ENCODE results near the gene SMTNL2. TPM values are rescaled to one million over a fixed set of nuclear protein-coding genes. Genes with fewer than 3 reads are reported as not detected.
A peak's percentile ranks its signal among the peaks of the same experiment; 100 is the strongest.
"Not testable (repeated sequence)": the region's sequence is repeated elsewhere in the genome, so short reads cannot be mapped to it uniquely, and the experiment has no call there.

The SMTNL2 gene
- total RNA-seq, 1 experiment from 2014 or later: 2.7 TPM

- TF ChIP-seq PRDM15 (CRISPR knock-in tag; IDR thresholded peaks at IDR 0.05): no peak
- TF ChIP-seq JUN (CRISPR knock-in tag; IDR thresholded peaks at IDR 0.05): no peak
- no peak for TF ChIP-seq GRHL2 (CRISPR knock-in tag; IDR thresholded peaks at IDR 0.05; ENCODE audit: insufficient replicate concordance, severe bottlenecking)
- TF ChIP-seq ZSCAN18 (CRISPR knock-in tag; IDR thresholded peaks at IDR 0.05): no peak
- TF ChIP-seq SMAD3 (CRISPR knock-in tag; IDR thresholded peaks at IDR 0.05; ENCODE audit: borderline replicate concordance): no peak
- no peak for TF ChIP-seq SP1 (CRISPR knock-in tag; conservative IDR thresholded peaks at IDR 0.05)
- TF ChIP-seq ESRRA (CRISPR knock-in tag; IDR thresholded peaks at IDR 0.05; ENCODE audit: borderline replicate concordance): no peak
Measured at GRCh38 chr17:4594406-4594805, 10.1 kb downstream of the SMTNL2 start (continued).

GRCh38 chr17:4594931-4595684 lies 10.8 kb downstream of the SMTNL2 start:
- H3K27ac Mint-ChIP-seq: no peak overlapping the region
- no peaks in the 10 kb centered on the region for H3K36me3 Mint-ChIP-seq
- H3K27me3 Mint-ChIP-seq (ENCODE audit: low read depth): no peaks in the 10 kb centered on the region
- CTCF ChIA-PET: interaction anchor here (0.5 to 2.4 kb wide), 26 partner anchors 8 to 1459 kb away, joined by 3 to 23 read pairs (median 4); partner anchors contain the start of genes ARRB2, GGT6, SMTNL2 and SPNS2
- no peaks in the 10 kb centered on the region for H3K9me3 Mint-ChIP-seq
- H3K4me1 Mint-ChIP-seq: peaks cover 25% of the 10 kb centered on the region
- ATAC-seq (peak; percentile 75), DNase-seq (ENCODE audit: low spot score) (peak; percentile 76)
- POLR2A ChIA-PET: interaction anchor here (0.5 to 0.8 kb wide), 3 partner anchors 13 to 231 kb away, joined by 3 to 5 read pairs (median 3); no protein-coding TSS in a partner anchor
- TF ChIP-seq FOXP1 (CRISPR knock-in tag; IDR thresholded peaks at IDR 0.05; ENCODE audit: borderline replicate concordance) (peak; percentile 37; the same call in 1 of the 2 replicates), NFE2L1 (CRISPR knock-in tag; IDR thresholded peaks at IDR 0.05) (no peak), MLX (CRISPR knock-in tag; IDR thresholded peaks at IDR 0.05) (0 out of 2 replicates have a peak, but pooled peaks have one; percentile 45), CTCF (IDR thresholded peaks at IDR 0.05) (peak; percentile 55)
- no peak overlapping the region for H3K4me3 Mint-ChIP-seq

- ChIA-PET POLR2A (interaction anchor here (0.5 to 1.2 kb wide), 4 partner anchors 13 to 232 kb away, joined by 3 to 5 read pairs (median 3); no protein-coding TSS in a partner anchor), CTCF (interaction anchor here (0.7 to 4.6 kb wide), 22 partner anchors 9 to 125 kb away, joined by 3 to 30 read pairs (median 5); partner anchors contain the start of genes ARRB2, GGT6 and SMTNL2)
- H3K36me3 Mint-ChIP-seq; H3K27ac Mint-ChIP-seq; H3K4me3 Mint-ChIP-seq; ATAC-seq; H3K9me3 Mint-ChIP-seq; H3K27me3 Mint-ChIP-seq (ENCODE audit: low read depth); DNase-seq (ENCODE audit: low spot score): not testable (repeated sequence)
- H3K4me1 Mint-ChIP-seq: peaks cover 32% of the 10 kb centered on the region
Measured at GRCh38 chr17:4595685-4596342, 11.5 kb downstream of the SMTNL2 start.

Measured in WTC11 (cell line).